CD4-positive, alpha-beta T cell treated with Interleukin-6 at 100 ng/mL for 8 hours (primary cell): Measurements from ENCODE around the gene SMIM10L2A.
"Not testable (repeated sequence)": the region's sequence is repeated elsewhere in the genome, so short reads cannot be mapped to it uniquely, and the experiment has no call there.

Experiments
- DNase-seq: peaks from one replicate; pipeline ENCODE4 v3.0.0-alpha.2; 2020; ENCODE audit warnings: mixed read lengths, low spot score

Gene SMIM10L2A

DNA sequence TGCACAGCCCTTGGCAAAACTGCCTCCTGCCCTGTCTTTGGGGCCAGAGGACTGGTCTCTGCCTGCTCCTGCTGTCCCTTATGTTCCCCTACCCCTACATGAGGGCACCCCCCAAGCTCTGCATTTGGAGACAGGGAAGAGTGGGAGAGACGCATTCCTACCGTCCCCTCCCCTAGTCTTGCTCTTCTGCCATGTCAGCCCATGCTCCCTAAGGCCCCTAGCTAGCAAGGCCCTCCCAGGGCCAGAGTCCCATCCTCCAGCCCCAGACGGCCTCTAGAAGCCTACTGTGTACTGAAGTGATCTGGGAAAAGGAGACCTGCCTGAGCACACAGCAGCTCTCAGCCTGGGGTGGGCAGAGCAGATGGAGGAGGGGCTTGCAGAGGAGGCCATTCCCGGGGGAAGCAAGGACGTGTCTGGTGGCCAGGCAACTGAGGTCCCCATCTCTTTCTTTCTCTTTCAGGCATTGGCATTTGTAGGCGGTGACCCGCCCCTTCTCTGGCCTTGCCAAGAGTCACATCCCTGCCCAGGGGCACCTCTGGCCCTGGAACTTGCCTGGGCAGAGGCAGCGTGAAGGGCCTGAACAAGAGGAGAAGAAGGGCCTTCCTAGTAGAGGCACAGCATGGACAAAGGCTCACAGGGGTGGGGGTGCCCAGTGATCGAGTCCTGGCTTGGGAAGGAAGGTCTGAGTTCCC, 1.6 kb downstream of the SMIM10L2A start:
- not testable (repeated sequence) for DNase-seq

DNA sequence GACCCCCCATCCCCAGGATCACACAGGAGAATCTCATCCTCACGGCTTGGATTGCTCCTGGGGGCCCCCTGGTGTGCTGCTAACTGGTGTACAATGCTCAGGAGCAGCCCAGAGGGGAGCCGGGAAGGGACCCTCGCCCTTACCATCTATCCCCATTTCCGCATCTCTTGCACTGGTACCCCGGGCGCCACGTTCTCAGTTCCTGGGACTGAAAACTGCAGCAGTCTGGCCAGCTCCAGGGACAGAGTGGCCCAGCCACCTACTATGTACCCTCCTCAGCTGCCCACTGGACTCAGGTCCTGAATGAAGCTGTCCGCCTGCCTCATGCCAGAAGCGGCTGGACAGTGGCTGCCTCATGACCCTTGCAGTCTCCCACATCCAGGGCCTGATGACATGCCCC, 2.7 kb downstream of the SMIM10L2A start:
- DNase-seq = no peak

DNA sequence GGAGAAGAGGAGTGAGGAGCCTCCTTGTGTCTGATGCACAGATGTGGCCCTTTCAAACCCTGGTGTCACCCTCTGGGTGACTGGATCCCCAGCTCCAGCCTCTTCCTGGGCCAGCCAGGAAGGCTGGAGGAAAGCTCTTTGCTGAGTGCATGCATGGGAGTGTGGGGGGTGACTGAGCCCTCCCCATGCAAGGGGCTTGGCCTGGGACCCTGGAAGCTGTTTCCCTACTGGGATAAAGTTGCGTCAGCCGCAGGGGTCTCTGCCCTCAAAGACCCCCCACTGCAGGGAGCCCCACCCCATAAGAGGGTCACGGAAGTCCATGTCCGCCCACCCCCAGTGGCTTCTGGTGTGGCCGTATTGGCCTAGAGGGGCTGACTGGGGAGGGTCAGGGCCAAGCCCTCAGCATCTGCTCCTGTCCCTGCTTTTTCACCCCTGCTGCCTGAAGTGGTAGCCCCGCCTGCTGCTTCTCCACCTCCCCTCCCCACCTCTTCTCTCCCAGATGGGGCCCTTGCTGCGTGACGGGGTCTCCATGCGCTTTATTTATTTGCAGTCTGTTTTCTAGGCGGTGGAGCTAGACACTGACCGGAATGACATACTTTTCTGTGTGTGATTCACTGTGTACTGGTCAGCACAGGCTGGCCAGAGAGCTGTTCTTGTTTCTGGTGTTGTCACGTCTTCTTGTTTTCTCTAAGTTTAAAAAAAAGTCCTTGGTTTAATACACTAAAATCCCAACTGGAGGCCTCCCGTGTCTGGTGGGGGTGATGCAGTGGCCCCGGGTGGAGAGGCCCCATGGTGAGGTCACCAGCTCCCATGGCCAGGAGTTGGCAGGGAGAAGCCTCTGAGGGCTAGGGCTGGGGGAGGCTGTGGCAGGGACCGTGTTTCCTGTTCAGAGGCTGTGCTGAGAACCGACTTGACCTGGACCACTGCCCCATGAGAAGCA, 3.6 kb downstream of the SMIM10L2A start:
- DNase-seq = no peak

DNA sequence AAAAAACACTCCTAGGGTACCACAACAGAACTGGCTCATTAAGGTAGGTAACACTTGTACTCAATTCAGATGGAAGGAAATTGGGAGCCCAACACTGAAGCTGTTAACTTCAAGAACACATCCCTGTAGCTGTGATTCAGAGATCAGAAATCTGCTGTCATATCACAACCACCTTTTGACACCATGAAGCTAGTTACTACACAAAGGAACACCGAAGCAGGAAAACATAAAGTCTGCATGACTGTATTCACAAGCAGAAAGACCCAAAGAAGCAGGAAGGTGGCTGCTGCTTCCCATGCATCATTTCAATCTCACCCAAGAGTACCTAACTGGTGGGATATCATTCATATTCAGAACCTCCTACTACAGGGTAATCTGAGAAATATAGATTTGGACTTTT, 7.7 kb downstream of the SMIM10L2A start:
- no peak for DNase-seq

DNA sequence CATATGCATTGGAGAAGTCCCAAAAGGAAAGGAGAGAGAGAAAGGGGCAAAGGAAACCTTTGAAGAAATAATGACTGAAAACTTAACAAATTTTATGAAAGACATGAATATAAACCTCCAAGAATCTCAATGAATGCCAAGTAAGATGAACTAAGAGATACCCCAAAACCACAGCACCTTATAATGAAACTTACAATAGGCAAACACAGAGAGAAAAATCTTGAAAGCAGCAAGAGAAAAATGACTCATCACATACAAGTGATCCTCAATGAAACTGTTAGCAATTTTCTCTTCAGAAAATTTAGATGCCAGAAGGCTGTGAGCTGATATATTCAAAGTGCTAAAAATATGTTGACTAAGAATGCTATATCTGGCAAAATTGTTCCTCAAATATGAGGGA, 10.1 kb downstream of the SMIM10L2A start:
- DNase-seq = no peak

DNA sequence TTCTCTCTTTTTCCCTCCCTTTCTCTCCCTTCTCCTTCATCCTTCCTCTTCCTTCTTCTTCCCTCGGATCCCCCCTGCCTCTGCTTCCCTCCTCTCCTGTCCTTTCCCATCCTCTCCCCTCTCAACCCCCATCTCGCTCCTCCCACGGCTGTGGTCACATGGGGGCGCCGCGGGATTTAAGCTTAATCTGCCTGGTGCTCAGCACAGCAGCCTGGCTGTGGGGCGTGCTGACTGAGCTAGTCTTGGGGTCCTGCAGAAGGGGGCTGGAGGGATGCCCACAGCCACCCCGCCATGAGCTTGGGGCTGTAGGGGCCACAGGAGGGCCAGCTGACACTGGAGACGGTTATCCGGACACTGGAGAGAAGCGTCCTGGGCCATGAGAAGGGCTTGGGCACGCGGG, 10.7 kb downstream of the SMIM10L2A start:
- DNase-seq = no peak

DNA sequence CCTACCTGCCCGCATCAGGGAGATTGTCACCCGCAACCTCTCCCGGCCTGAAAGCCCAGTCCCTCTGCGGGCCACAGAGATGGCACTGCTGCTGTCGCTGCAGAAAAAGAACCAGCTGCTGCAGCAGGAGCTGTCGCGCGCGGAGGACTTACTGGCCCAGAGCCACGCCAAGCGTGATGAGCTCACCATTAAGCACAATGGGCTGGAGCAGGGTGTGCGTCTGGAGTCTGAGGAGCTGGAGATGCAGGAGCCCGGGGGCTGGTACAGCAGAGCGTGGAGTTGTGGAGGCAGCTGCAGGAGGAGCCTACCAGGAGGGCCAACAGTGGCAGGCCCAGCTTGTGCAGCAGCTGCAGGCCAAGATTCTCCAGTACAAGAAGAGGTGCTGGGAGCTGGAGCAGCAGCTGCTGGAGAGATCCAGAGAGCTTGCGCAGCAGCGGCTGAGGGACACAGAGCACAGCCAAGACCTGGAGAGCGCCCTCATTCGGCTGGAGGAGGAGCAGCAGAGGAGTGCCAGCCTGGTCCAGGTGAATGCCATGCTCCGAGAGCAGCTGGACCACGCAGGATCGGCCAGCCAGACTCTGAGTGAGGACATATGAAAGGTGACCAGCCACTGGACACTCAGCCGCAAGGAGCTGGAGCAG, 11.3 kb downstream of the SMIM10L2A start:
- DNase-seq = no peak

DNA sequence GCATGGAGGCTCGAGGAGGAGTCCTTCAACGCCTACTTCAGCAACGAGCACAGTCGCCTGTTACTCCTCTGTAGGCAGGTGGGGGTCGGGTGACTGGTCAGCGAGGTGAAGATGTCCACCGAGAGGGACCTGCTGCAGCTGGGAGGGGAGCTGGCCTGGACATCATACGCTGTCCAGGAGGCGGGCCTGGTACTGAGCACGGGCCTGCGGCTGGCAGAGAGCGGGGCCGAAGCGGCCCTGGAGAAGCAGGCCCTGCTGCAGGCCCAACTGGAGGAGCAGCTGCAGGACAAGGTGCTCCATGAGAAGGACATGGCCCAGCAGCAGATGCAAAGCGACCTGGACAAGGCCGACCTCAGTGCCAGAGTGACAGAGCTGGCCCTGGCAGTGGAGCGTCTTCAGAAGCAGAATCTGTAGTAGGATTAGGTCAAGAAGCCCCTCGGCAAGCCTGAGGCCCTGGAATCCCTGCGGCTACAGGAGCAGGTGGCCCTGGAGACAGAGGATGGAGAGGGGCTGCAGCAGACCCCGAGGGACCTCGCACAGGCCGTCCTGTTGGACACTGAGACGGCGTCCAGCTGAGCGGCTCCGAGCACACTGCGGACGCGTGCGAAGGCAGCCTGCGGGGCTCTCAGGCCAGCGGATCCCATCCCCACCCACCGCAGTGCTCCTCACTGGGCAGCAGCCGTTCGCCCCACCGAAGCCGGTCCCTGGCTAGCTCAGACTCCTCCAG, 11.9 kb downstream of the SMIM10L2A start:
- DNase-seq = no peak

DNA sequence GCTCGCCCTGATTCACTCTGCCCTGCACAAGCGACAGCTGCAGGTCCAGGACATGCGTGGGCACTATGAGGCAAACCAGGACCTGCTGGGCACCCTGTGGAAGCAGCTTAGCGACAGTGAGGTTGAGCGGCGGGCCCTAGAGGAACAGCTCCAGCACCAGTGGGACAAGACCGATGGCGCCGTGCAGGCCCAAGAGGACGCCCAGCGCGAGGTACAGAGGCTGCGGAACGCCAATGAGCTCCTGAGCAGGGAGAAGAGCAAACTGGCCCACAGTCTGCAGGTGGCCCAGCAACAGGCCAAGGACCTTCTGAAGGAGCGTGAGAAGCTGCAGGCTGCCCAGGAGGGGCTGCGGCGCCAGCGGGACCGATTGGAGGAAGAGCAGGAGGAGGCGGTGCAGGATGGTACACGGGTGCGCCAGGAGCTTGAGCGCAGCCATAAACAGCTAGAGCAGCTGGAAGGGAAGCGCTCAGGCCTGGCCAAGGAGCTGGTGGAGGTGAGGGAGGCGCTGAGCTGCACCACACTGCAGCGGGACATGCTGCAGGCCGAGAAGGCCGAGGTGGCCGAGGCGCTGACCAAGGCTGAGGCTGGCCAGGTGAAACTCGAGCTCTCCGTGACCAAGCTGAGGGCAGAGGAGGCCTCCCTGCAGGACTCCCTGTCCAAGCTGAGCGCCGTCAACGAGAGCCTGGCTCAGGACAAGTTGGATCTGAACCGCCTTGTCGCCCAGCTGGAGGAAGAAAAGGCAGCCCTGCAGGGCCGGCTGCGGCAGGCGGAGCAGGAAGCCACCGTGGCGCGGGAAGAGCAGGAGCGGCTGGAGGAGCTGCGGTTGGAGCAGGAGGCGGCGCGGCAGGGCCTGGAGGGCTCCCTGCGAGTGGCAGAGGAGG, 12.8 kb downstream of the SMIM10L2A start:
- no peak for DNase-seq

DNA sequence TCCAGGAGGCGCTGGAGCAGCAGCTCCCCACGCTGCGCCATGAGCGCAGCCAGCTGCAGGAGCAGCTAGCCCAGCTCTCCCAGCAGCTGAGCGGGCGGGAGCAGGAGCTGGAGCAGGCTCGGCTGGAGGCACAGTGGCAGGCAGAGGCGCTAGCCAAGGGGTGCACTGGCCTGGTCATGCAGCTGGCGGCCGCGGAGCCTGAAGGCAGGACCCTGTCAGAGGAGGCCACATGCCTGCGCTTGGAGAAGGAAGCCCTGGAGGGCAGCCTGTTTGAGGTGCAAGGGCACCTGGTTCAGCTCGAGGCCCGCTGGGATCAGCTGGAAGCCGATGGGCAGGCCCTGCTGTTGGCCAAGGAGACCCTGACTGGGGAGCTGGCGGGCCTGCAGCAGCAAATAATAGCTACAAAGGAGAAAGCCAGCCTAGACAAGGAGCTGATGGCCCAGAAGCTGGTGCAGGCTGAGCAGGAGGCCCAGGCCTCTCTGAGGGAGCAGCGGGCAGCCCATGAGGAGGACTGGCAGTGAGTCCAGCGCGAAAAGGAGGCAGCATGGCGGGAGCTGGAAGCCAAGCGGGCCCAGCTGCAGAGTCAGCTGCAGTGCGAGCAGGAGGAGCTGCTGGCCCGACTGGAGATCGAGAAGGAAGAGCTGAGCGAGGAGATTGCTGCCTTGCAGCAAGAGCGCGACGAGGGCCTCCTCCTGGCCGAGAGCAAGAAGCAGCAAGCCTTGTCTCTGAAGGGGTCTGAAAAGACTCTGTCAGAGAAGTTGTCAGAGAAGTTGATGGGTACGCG, 13.6 kb downstream of the SMIM10L2A start:
- no peak for DNase-seq

DNA sequence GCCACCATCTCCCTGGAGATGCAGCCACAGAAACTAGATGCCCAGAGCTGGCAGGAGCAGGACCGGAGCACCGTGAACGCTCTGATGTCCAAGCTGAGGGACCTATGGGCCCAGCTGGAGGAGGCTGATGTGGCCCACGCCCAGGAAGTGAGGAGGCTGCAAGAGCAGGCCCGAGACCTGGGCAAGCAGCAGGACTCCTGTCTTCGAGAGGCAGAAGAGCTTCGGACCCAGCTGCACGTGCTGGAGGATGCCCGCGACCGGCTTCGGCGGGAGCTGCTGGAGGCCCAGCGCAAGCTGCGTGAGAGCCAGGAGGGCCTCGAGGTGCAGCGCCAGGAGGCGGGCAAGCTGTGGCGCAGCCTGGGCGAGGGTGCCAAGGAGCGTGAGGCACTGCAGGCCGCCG, 14.2 kb downstream of the SMIM10L2A start:
- DNase-seq = no peak

DNA sequence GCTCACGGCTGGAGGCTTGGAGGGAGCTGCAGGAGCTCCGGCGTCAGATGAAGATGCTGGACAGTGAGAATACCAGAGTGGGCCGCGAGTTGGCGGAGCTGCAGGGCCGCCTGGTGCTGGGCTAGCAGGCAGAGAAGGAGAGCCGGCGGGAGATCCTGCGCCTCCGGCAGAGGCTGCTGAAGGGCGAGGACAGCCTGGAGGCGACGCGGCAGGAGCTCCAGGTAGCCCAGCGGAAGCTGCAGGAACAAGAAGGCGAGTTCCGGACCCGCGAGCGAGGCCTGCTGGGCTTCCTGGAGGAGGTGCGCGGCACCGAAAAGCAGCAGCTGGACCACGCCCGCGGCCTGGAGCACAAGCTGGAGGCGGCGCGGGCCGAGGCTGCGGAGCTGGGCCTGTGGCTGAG, 14.7 kb downstream of the SMIM10L2A start:
- no peak for DNase-seq

DNA sequence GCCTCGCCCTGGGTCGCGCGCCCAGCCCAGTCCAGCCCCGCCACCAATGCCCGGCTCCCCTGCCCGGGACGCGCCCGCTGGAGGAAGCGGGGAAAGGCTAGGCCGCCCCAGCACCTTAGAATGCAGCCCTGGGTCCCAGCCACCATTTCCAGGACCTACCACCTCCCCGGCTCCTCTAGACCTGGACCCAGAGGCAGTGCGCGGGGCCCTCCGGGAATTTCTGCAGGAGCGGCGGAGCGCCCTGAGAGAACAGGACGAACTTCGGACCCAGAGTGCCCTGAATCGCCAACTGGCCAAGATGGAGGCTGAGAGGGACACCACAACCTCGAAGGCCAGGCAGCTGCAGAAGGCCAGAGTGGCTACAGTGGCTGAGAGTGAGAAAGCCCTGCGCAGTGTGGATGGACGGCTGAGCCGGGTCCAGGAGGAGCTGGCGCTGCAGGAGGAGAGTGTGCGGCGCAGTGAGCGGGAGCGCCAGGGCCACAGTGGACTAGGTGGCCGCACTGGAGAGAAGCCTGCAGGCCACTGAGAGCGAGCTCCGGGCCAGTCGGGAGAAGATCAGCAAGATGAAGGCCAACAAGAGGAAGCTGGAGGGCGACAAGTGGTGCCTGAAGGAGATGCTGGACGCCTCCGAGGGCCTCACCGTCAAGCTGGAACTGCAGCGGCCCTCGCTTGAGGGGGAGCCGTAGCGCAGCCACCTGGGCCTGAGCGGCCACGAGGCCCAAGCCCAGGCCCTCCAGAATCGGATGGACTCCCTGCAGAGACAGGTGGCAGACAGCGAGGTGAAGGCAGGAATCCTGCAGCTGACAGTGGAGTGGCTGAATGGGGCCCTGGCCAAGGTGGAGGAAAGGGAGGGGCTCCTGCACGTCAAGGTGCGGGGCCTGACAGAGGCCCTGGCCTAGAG, 15.5 kb downstream of the SMIM10L2A start:
- DNase-seq = no peak

DNA sequence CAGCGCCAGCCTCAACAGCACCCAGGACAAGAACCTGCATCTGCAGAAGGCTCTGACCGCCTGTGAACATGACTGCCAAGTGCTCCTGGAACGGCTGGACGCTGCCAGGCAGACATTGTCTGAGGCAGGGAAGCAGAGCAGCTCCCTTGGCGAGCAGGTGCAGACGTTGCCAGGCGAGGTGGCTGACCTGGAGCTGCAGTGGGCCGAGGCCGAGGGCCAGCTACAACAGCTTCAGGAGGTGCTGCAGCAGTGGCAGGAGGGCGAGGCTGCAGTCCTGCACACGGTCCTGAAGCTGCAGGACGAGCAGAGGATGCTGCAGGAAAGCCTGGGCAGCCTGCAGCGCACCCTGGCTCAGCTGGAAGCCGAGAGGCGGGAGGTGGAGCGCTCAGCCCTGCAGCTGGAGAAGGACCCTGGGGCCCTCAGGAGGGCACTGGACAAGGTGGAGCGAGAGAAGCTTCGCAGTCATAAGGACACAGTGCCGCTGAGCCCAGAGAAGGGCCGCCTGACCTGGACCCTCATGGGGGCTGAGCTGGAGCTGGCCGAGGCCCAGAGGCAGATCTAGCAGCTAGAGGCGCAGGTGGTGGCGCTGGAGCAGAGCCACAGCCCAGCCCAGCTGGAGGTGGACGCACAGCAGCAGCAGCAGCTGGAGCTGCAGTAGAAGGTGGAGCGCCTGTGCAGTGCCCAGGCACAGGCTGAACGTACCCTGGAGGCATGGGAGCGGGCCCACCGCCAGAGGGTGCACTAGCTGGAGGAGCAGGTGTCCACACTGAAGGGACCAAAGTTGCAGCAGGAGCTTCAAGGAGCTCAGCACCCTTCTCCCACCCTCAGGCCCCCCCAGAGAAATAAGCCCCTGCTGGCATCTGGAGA, 16.4 kb downstream of the SMIM10L2A start:
- DNase-seq = no peak

DNA sequence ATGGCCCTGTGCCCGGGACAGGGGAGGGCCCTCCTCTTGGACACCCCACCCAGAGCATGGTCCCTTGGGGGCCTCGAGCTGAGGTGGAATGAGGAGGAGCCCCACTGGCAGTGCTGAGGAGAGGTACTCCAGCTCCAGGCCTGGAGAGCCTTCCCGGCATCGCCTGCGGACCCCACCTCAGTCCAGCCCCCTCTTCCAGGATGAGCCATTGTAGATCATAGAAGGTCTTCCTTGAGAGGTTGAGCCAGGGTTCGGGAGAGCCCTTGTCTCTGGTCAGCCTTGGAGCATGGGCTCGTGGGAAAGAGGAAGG, 16.9 kb downstream of the SMIM10L2A start:
- DNase-seq = no peak

DNA sequence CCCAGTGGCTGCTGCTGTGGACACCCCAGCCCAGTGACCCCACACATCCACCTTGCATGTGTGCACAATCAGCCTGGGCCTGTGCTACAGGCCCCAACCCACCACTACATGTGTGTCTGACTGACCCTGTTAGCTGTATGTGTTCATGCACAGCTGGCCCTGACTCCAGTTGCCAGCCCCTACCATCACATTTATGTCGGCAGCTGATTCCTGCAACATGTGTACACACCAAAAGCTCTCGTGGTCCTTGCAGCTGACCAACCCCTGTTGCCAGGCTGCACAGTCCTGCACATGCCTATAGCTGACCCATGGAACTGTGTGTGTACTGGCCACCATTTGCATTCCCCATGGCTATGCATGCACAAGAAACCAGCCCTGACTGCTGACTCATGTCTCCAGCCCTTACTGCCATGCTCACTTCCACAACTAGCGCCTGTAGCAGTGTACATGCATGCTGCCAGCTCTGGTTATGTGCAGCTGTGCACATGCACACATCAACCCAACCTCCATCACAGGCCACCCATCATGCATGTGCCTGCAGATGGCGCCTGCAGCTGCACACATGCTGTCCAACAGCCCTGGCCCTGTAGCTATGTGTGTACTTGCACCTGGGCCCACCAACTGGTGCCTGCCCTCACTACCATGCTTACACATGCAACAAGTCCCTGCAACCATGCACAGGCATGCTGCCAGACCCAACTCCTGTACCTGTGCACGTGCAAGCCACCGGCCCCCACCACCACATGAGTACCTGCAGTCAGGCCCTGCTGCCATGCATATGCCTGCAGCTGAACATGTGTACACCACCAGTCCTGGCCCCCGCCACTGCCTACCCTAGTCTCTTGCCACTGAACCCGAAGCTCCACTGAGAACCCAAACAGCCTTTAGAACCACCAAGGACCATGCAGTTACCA, 28.1 kb downstream of the SMIM10L2A start:
- no peak for DNase-seq

DNA sequence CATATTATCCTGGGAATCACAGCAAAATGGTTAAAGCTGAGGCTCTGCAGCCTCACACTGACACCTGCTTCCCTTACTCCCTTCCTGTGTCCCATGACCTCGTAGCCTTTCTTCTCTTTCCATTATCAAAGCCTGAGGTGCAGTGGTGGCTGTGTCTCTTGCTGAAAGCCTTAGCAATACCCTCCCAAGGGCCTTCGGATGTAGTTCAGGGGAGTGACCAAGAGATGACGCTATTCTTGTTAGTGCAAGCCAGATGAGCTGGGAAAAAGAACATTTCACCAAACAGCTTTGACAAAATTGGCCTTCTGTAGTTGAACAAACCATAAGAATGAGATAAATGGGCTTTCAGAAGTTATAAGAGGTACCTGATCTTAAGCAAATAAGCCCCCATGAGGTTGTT, 31.6 kb downstream of the SMIM10L2A start:
- no peak for DNase-seq
